ENCODE results near the gene FGD3. TPM values are rescaled to one million over a fixed set of nuclear protein-coding genes. Genes with fewer than 3 reads are reported as not detected.
"Not testable (repeated sequence)": the region's sequence is repeated elsewhere in the genome, so short reads cannot be mapped to it uniquely, and the experiment has no call there.

FGD3 gene
- total RNA-seq, 1 experiment from 2014 or later, result 1.8 TPM

DNA sequence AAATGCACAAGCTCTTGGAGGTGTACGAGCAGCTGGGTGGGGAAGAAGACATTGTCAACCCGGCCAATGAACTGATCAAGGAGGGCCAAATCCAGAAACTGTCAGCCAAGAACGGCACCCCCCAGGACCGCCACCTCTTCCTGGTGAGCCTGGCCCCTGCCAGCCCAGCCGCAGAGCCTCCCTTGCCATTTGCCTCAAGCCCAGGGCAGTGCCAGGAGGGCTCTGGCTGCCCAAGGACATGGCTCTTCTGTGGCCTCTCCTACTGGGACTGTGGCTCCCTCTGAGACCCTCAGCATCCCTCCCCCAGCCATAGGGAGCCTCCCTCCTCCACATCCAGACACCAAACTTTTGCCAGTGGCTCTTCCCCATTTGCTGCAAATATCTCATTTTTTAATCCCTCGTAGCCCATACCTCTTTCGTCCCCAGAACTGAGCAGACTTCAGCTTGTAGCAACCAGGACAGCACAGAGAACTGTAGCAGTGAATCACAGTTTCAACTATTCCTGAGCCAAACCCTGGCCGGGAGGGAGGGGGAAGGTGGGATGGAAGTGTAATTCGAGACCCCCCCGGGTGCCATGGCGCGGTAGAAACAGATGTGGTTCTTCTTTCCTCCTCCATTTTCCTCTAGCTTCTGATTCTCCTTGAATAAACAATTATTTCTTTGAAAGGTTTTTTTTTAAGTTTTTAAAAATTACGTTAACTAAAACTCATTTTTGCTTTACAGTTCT lies 66.7 kb downstream of the FGD3 start:
- Histone ChIP-seq H3K56ac (ENCODE audit: insufficient read length, low read depth, low read length) (no peak overlapping the region), H3K14ac (ENCODE audit: insufficient read depth, low read length) (no peak overlapping the region), H4K20me1 (ENCODE audit: control insufficient read depth, insufficient read depth, insufficient read length) (no peaks in the 10 kb centered on the region), H3K27ac (ENCODE audit: insufficient read length, low read depth, low read length) (no peak overlapping the region), H2BK12ac (ENCODE audit: insufficient read length, low read depth, low read length) (no peak overlapping the region), H2BK5ac (ENCODE audit: insufficient read length, low read length) (no peak overlapping the region), H3K79me1 (ENCODE audit: insufficient read depth, low read depth, low read length, poor library complexity, severe bottlenecking) (no peaks in the 10 kb centered on the region), H3K4me1 (ENCODE audit: insufficient read depth, low read length) (no peaks in the 10 kb centered on the region), H4K91ac (ENCODE audit: insufficient read length, low read depth, low read length) (no peak overlapping the region), H3K79me2 (ENCODE audit: insufficient read depth, low read length) (no peaks in the 10 kb centered on the region), H3K23me2 (ENCODE audit: insufficient read length, low read depth, low read length, poor library complexity, severe bottlenecking) (no peaks in the 10 kb centered on the region), H3K23ac (ENCODE audit: insufficient read length, low read depth, low read length) (no peak overlapping the region), H3K4me2 (ENCODE audit: insufficient read depth, insufficient read length, low read length) (no peak overlapping the region), H3K4ac (ENCODE audit: low read depth, low read length) (no peak overlapping the region), H2BK15ac (ENCODE audit: low read depth, low read length) (no peak overlapping the region), H3K27me3 (ENCODE audit: insufficient read depth, low read length) (no peaks in the 10 kb centered on the region), H2BK120ac (ENCODE audit: low read depth, low read length, poor library complexity, severe bottlenecking) (no peak overlapping the region), H4K8ac (replicated peaks; ENCODE audit: insufficient read length, low read depth, low read length) (no peak overlapping the region), H3K9ac (ENCODE audit: extremely low read depth, insufficient read length, low read length) (no peak overlapping the region), H2AK5ac (ENCODE audit: insufficient read length, low read length) (no peak overlapping the region), H3K18ac (ENCODE audit: insufficient read length, low read depth, low read length) (no peak overlapping the region), H2BK20ac (ENCODE audit: low read depth, low read length, poor library complexity, severe bottlenecking) (no peak overlapping the region), H3T11ph (ENCODE audit: low read length) (no peak overlapping the region), H4K5ac (ENCODE audit: insufficient read length, low read depth, low read length) (no peak overlapping the region), H3K9me3 (ENCODE audit: control insufficient read depth, low read depth, low read length) (no peaks in the 10 kb centered on the region), H2AFZ (ENCODE audit: low read length) (no peak overlapping the region)
- no peaks in the 10 kb centered on the region for H3K9me3 Mint-ChIP-seq
- H3K4me1 Mint-ChIP-seq, result peaks cover 20 to 23% of the 10 kb centered on the region in 2 experiments
- peaks cover 0 to 2% (median 0%) of the 10 kb centered on the region in 3 experiments; a peak in 2 of 7 replicates for H3K36me3 Mint-ChIP-seq (ENCODE audit: insufficient read depth in 1 of 3, low read depth in 3 of 3)
- TF ChIP-seq, protein P1, sequence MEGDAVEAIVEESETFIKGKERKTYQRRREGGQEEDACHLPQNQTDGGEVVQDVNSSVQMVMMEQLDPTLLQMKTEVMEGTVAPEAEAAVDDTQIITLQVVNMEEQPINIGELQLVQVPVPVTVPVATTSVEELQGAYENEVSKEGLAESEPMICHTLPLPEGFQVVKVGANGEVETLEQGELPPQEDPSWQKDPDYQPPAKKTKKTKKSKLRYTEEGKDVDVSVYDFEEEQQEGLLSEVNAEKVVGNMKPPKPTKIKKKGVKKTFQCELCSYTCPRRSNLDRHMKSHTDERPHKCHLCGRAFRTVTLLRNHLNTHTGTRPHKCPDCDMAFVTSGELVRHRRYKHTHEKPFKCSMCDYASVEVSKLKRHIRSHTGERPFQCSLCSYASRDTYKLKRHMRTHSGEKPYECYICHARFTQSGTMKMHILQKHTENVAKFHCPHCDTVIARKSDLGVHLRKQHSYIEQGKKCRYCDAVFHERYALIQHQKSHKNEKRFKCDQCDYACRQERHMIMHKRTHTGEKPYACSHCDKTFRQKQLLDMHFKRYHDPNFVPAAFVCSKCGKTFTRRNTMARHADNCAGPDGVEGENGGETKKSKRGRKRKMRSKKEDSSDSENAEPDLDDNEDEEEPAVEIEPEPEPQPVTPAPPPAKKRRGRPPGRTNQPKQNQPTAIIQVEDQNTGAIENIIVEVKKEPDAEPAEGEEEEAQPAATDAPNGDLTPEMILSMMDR (conservative IDR thresholded peaks at IDR 0.05), result no peak
- no peaks in the 10 kb centered on the region; the same call in 1 of the 2 replicates for H3K27me3 Mint-ChIP-seq (ENCODE audit: low read depth)
- no peak overlapping the region for H3K4me3 Mint-ChIP-seq
- no CpG with 5 or more reads among the region's 13 CpGs for WGBS (ENCODE audit: extremely low coverage, insufficient read length, low lambda C conversion rate)
- DNase-seq, result peak; percentile 38
- H3K27ac Mint-ChIP-seq, result no peak overlapping the region

DNA sequence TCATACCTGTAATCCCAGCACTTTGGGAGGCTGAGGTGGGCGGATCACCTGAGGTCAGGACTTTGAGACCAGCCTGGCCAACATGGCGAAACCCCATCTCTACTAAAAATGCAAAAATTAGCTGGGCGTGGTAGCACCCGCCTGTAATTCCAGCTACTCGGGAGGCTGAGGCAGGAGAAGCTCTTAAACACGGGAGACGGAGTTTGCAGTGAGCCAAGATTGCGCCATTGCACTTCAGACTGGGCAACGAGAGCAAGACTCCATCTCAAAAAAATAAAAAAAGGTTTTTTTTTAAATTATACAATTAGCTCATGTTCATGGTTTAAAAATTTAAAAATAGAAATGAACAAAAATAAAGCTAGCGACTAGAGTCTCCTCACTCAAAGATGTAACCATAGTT lies 67.9 kb downstream of the FGD3 start:
- H2BK20ac ChIP-seq (ENCODE audit: low read depth, low read length, poor library complexity, severe bottlenecking); H3K23me2 ChIP-seq (ENCODE audit: insufficient read length, low read depth, low read length, poor library complexity, severe bottlenecking); H3K56ac ChIP-seq (ENCODE audit: insufficient read length, low read depth, low read length); H4K5ac ChIP-seq (ENCODE audit: insufficient read length, low read depth, low read length); H3K9me3 Mint-ChIP-seq; H2AFZ ChIP-seq (ENCODE audit: low read length); DNase-seq; H3T11ph ChIP-seq (ENCODE audit: low read length); H4K20me1 ChIP-seq (ENCODE audit: control insufficient read depth, insufficient read depth, insufficient read length); H3K79me2 ChIP-seq (ENCODE audit: insufficient read depth, low read length); H4K91ac ChIP-seq (ENCODE audit: insufficient read length, low read depth, low read length); H3K14ac ChIP-seq (ENCODE audit: insufficient read depth, low read length); H3K4me1 ChIP-seq (ENCODE audit: insufficient read depth, low read length); H3K27me3 Mint-ChIP-seq (ENCODE audit: low read depth); H3K18ac ChIP-seq (ENCODE audit: insufficient read length, low read depth, low read length); H3K36me3 Mint-ChIP-seq (ENCODE audit: insufficient read depth in 1 of 3, low read depth in 3 of 3); H3K79me1 ChIP-seq (ENCODE audit: insufficient read depth, low read depth, low read length, poor library complexity, severe bottlenecking); H2BK15ac ChIP-seq (ENCODE audit: low read depth, low read length); H3K4ac ChIP-seq (ENCODE audit: low read depth, low read length); H3K9ac ChIP-seq (ENCODE audit: extremely low read depth, insufficient read length, low read length); H3K4me3 Mint-ChIP-seq; H3K27ac ChIP-seq (ENCODE audit: insufficient read length, low read depth, low read length); H2AK5ac ChIP-seq (ENCODE audit: insufficient read length, low read length); H2BK5ac ChIP-seq (ENCODE audit: insufficient read length, low read length); H3K27me3 ChIP-seq (ENCODE audit: insufficient read depth, low read length); H2BK120ac ChIP-seq (ENCODE audit: low read depth, low read length, poor library complexity, severe bottlenecking); H3K23ac ChIP-seq (ENCODE audit: insufficient read length, low read depth, low read length); H3K9me3 ChIP-seq (ENCODE audit: control insufficient read depth, low read depth, low read length); H2BK12ac ChIP-seq (ENCODE audit: insufficient read length, low read depth, low read length); H3K4me2 ChIP-seq (ENCODE audit: insufficient read depth, insufficient read length, low read length); H4K8ac ChIP-seq (replicated peaks; ENCODE audit: insufficient read length, low read depth, low read length): not testable (repeated sequence)
- no CpG with 5 or more reads among the region's 10 CpGs for WGBS (ENCODE audit: extremely low coverage, insufficient read length, low lambda C conversion rate)
- H3K27ac Mint-ChIP-seq, result 0 out of 7 replicates have a peak overlapping the region, but pooled peaks of 1 of the 3 experiments have one; percentile 27
- peaks cover 19 to 23% of the 10 kb centered on the region in 2 experiments for H3K4me1 Mint-ChIP-seq
